Mucosa of stomach (tissue), 1 donor: ENCODE measurements around the gene ZC3HAV1.

Experiments used
- H3K27me3 ChIP-seq: one replicate; pipeline ENCODE4 v1.7.0; 2013; ENCODE audit warnings: mild to moderate bottlenecking, low read length; ENCODE audit not compliant: control insufficient read depth, insufficient read depth
- H3K36me3 ChIP-seq: one replicate; pipeline ENCODE4 v1.7.0; 2013; ENCODE audit warnings: low read length; ENCODE audit not compliant: control insufficient read depth, insufficient read depth
- H3K4me1 ChIP-seq: one replicate; pipeline ENCODE4 v1.7.0; 2013; ENCODE audit warnings: mild to moderate bottlenecking, low read length; ENCODE audit not compliant: control insufficient read depth, insufficient read depth
- H3K4me3 ChIP-seq: one replicate; pipeline ENCODE4 v1.7.0; 2013; ENCODE audit warnings: low read length
- H3K9ac ChIP-seq: one replicate; pipeline ENCODE4 v1.7.0; 2013; ENCODE audit warnings: mild to moderate bottlenecking, low read length, moderate library complexity
- H3K9me3 ChIP-seq: one replicate; pipeline ENCODE4 v1.7.0; 2013; ENCODE audit warnings: mild to moderate bottlenecking, low read length, moderate library complexity; ENCODE audit not compliant: control insufficient read depth
- donor health status: Pancreatic carcinoma.

ZC3HAV1 gene

DNA sequence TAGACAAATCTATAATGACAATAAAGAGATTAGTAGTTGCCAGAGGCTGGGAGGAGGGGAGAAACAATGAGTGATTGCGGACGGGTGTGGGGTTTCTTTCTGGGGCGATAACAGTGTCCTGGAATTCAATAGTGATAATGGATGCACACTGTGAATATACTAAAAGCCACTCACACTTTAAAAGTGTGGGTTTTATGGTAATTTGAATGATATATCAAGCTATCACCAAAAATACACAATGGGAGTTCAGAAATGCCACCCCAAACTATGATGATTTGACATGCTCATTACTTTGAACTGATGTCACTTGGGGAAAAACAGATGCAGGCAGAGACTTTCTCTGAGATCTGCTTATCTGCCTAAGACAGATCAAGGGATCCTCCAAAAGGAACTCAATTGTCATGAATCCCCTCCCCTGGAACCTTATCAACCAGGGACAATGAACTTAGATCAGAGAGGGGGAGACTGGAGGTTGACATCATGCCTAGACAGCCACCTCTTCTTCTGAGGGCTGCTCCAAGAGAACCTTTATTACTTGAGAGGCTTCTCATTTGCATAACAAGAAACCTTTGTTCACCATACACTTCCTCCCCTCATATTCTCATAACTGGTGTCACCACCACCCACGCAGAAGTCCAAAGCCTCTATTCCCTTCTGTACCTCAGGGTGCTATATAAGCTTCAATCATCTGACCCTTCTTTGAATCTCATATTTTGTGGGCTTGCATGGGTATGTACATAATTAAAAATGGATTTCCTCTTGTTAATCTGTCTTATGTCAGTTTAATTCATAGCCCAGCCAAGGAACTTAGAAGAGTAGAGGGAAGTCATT is 14.8 kb upstream of the ZC3HAV1 start:
- Histone ChIP-seq H3K36me3 (no peaks in the 10 kb centered on the region), H3K9ac (no peak overlapping the region), H3K4me1 (peaks cover 2% of the 10 kb centered on the region), H3K4me3 (no peak overlapping the region), H3K27me3 (no peaks in the 10 kb centered on the region), H3K9me3 (no peaks in the 10 kb centered on the region)

DNA sequence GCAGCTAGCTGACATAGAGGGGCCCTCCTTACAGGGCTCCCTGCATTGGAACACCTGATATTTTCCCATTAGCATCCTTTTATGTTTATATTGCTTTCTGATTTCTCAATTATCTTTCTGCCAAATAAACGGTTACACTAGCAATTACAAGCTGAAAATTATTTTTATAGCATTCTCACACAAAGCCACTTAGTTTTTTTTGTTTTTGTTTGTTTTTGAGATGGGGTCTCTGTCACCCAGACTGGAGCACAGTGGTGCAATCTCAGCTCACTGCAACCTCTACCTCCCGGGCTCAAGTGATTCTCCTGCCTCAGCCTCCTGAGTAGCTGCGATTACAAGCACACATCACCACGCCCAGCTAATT is 9.9 kb upstream of the ZC3HAV1 start:
- Histone ChIP-seq H3K4me3 (no peak overlapping the region), H3K9ac (no peak overlapping the region), H3K9me3 (no peaks in the 10 kb centered on the region), H3K27me3 (no peaks in the 10 kb centered on the region), H3K4me1 (peaks cover 22% of the 10 kb centered on the region), H3K36me3 (no peaks in the 10 kb centered on the region)

DNA sequence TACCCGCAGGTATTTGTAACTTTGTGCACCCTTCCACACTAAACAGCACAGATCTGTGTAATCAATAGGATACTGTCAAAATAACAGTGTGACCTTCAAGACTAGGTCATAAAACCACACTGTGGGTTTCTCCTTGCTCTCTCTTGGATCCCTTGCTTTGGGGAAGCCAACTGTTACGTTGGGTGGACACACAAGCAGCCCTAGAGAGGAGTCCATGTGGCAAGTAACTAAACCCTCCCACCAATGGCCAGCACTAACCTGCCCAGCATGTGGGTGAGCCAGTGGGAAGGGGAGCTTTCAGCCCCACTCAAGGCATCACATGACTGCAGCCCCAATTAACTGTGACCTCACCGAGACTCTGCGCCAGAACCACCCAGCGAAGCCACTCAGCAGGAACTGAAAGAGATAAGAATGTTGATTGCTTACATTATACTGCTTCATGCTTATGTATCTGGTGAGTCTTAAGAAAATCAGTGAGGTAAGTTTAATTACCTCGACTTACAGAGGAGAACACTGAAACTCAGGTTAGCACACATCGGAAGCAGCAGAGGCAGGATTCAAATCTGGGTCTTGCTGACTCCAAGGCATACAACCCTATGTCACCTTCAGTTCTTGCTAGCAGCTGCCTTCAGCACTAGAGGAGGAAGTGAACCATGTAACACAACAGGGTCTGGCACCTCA is 9.4 kb upstream of the ZC3HAV1 start:
- Histone ChIP-seq H3K4me1 (peaks cover 22% of the 10 kb centered on the region), H3K36me3 (no peaks in the 10 kb centered on the region), H3K27me3 (no peaks in the 10 kb centered on the region), H3K9me3 (no peaks in the 10 kb centered on the region), H3K9ac (no peak overlapping the region), H3K4me3 (no peak overlapping the region)

DNA sequence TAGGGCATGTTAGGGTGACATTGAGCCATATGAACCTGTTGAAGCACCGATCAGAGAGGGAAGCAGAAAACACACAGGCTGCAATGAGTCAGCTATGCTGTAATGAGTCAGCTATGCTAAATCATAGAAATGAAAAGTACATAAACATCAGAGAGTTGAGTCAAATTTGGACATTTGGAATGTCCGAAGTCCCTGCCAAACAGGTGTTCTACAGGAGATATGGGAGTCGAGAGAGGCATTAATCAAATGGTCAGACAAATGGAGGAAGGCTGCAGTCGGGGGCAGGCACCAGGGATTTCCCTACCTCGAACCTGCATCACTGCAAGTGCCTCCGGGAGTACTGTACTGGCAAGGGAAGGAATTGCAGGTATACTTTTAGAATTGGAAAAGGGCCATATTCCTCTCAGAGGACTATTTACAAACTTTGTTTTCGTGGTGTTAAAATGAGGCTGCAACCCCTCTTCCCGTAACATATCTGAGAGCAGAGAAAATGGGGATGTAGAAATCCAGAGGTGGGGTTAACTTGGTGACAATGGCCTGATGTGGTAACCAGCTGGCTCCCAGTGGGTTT is 8.8 kb upstream of the ZC3HAV1 start:
- H3K9me3 ChIP-seq: no peaks in the 10 kb centered on the region
- H3K36me3 ChIP-seq: no peaks in the 10 kb centered on the region
- H3K4me1 ChIP-seq: peaks cover 22% of the 10 kb centered on the region
- no peak overlapping the region for H3K9ac ChIP-seq
- no peak overlapping the region for H3K4me3 ChIP-seq
- no peaks in the 10 kb centered on the region for H3K27me3 ChIP-seq

DNA sequence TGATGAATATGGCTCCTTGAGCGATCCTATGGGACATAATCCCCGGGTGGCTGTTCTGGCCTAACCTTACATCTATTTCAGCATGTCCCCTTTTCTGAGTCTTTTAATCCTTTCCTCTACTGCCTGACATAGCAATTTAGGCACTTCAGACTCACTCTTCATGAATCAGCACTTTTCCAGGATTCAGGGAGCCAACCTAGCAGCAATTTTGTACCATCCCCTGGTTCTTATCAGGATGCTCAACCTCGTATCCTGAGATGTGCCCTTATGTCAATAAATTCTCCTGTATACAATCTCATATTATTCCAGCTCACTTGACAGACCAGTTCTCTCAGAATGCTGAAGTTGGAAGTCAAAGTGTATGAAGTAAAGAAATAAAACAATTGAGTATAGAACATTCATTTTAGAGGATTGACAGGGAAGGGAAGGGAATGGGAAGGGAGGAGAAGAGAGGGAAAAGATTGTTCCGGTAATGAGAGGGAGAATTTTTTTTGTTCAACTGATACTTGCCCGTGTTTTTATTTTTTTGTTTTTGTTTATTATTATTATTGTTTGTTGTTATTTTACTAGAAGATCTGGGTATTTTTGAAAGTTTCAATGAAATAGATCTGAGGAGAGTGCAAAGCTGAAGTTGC is 8.2 kb upstream of the ZC3HAV1 start:
- Histone ChIP-seq H3K36me3 (no peaks in the 10 kb centered on the region), H3K27me3 (no peaks in the 10 kb centered on the region), H3K9ac (no peak overlapping the region), H3K4me3 (no peak overlapping the region), H3K4me1 (peaks cover 22% of the 10 kb centered on the region), H3K9me3 (no peaks in the 10 kb centered on the region)

DNA sequence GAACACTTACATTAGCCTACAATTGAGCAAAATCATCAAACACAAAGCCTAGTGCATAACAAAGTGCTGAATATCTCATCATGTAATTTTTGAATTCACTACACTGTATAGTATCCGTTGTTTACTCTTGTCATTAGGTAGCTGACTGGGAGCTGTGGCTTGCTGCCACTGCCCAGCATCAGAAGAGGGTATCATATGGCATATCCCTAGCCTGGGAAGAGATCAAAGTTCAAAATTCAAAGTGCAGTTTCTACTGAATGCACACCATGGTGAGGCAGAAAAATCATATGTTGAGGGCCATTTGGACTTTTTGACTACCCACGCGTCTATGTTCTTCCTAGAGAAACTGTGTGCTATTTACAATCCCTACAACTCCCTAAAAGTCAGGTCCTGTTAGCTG is 7.5 kb upstream of the ZC3HAV1 start:
- Histone ChIP-seq H3K4me1 (peaks cover 22% of the 10 kb centered on the region), H3K9me3 (no peaks in the 10 kb centered on the region), H3K27me3 (no peaks in the 10 kb centered on the region), H3K9ac (no peak overlapping the region), H3K36me3 (no peaks in the 10 kb centered on the region), H3K4me3 (no peak overlapping the region)

DNA sequence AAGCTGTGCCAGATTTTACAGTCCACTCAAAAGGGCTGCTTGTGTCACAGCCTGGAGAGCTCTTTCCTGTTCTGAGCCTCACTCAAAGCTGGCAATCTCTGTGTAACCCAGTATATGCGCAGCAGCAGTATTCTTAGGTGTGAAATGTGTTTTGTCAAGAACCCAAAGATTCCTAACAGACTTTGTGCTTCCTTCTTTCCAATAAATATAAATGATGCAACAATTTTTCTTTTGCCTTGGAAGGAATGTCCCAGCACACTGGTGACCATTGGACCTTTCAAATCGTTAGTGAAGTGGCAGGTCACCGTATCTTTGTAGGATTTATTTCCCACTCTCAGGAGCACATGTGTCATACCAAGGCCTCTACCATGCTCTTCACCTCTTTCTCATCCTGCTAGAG is 5.6 kb upstream of the ZC3HAV1 start:
- no peak overlapping the region for H3K4me3 ChIP-seq
- H3K4me1 ChIP-seq: peaks cover 27% of the 10 kb centered on the region
- no peaks in the 10 kb centered on the region for H3K36me3 ChIP-seq
- H3K27me3 ChIP-seq: no peaks in the 10 kb centered on the region
- no peak overlapping the region for H3K9ac ChIP-seq
- no peaks in the 10 kb centered on the region for H3K9me3 ChIP-seq

DNA sequence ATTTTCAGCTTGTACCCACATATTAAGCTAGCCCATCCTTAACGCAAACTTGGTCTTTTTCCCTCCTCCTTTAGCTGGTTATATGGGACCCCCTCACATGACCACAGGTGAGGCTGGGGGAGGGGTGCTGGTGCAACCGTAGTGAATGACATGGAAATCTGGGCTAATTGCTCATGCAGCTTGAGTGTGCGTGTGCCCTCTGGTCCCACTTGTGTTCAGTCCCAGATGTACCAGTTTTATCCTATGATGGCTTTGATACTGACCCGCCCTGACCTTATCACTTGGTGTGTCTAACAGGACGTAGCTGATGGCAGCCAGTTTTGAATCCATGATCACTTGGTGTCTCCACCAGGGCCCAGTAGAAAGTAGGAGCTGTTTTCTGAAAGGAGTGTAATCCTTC is 5.1 kb upstream of the ZC3HAV1 start:
- Histone ChIP-seq H3K4me3 (no peak overlapping the region), H3K27me3 (no peaks in the 10 kb centered on the region), H3K9ac (no peak overlapping the region), H3K9me3 (no peaks in the 10 kb centered on the region), H3K4me1 (peaks cover 27% of the 10 kb centered on the region), H3K36me3 (no peaks in the 10 kb centered on the region)

DNA sequence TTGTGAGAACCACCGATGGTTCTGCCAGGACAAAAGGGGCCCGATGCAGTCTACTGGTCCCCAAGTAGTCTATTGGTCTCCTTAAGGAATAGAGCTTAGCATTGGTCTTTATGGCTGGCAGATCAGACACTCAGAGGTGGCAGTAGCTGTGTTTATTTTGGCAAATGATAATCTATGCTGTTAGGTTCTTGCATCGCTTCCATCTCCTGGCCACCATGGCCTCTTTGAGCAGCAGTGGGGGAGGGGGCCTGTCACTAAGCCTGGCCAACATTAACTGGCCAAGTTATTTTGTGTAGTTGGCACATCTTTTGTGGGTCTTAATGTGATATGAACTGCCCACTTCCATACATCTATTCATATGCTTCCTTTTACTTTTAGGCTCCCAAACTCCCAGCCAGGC is 4.5 kb upstream of the ZC3HAV1 start:
- Histone ChIP-seq H3K36me3 (no peaks in the 10 kb centered on the region), H3K27me3 (no peaks in the 10 kb centered on the region), H3K4me1 (peaks cover 22% of the 10 kb centered on the region), H3K9ac (no peak overlapping the region), H3K9me3 (no peaks in the 10 kb centered on the region), H3K4me3 (no peak overlapping the region)

DNA sequence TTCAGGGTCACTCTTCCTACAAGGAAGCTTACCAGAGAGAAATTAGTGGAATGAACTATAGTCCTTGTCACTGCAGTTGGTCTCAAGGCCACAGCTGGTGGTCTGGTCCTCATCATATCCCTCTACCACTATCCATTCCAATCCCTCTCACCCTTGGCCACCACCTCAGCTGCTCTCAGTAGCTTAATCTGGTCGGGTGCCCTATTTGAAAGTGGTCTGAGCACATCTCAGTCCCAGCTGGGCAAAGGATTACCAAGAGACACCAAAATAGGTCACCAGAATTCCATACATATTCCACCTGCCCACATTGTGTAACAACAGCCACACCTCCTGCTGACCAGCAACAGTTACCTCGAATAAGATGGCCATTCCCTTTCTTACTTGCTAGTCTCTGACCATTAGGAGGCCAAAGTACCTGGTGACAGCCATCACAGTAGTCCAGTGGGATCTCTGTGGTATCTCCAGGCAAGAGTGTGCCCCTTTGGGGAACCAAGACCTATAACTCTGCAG is 3.3 kb upstream of the ZC3HAV1 start:
- no peaks in the 10 kb centered on the region for H3K9me3 ChIP-seq
- H3K36me3 ChIP-seq: no peaks in the 10 kb centered on the region
- H3K9ac ChIP-seq: no peak overlapping the region
- peaks cover 15% of the 10 kb centered on the region for H3K4me1 ChIP-seq
- H3K4me3 ChIP-seq: no peak overlapping the region
- no peaks in the 10 kb centered on the region for H3K27me3 ChIP-seq

DNA sequence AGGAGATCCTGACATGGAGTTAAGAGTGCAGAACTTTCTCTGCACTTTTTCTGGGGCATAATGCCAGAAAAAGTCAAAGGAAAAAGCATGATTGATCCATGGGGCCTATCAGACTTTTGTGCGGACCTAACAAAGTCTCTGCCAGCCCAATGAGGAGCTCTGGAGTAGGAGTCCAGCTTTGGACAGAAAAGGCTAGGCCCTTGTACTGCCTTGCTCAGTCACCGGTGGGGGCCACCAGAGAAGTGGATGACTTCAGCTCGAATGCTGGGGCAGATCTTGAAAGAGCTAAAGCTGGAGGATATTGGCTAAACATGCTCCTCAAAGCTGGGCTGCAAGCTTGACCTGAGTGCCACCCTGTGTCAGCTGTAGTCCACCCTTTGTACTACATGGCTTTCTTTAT is 2.8 kb upstream of the ZC3HAV1 start:
- Histone ChIP-seq H3K9ac (no peak overlapping the region), H3K27me3 (no peaks in the 10 kb centered on the region), H3K36me3 (no peaks in the 10 kb centered on the region), H3K4me3 (no peak overlapping the region), H3K9me3 (no peaks in the 10 kb centered on the region), H3K4me1 (peaks cover 11% of the 10 kb centered on the region)

DNA sequence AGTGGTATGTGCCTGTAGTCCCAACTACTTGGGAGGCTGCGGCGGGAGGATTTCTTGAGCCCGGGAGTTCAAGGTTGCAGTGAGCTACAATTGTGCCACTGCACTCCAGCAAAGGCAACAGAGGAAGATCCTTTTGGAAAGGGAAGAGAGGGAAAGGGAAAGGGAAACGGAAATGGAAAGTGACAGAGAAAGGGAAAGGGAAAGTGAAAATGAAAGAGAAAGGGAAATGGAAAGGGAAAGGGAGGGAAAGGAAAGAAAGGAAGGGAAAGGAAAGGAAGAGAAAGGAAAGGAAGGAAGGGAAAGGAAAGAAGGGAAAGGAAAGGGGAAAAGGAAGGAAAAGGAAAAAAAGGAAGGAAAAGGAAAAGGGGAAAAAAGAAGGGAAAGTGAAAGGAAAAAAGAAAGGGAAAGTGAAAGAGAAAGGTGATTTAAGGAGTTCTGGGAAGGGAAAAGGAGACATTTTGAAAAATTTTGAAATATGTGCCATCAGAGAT is 2.3 kb upstream of the ZC3HAV1 start:
- Histone ChIP-seq H3K9me3 (no peaks in the 10 kb centered on the region), H3K4me3 (no peak overlapping the region), H3K4me1 (peaks cover 6% of the 10 kb centered on the region)

More for the DNA sequence above, 2.3 kb upstream of the ZC3HAV1 start:
- Histone ChIP-seq H3K36me3 (no peaks in the 10 kb centered on the region), H3K9ac (no peak overlapping the region), H3K27me3 (no peaks in the 10 kb centered on the region)
